ENCODE measurements around the gene FASN.

Gene FASN

DNA sequence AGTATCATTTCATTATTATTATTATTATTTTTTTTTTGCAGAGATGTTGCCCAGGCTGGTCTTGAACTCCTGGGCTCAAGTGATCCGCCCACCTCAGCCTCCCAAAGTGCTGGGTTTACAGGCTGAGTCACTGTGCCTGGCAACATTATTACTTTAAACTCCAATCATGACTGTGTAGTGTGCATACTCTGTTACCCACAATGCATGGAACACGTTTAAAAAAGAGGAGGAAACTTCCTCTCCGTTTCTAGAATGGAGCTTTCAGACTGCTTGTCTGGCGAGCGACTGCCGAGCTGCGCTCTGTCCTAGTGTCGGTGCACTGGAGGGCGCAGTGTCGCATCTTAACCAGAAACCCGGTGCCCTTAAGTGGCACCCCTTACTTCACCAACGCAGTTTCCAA, 22.1 kb upstream of the FASN start:
- Histone ChIP-seq H3K4me1 (ENCODE audit: low read length) (peaks cover 18% of the 10 kb centered on the region), H3F3A (ENCODE audit: insufficient read depth, low read length) (peaks cover 10% of the 10 kb centered on the region), H3K27me3 (replicated peaks; ENCODE audit: insufficient read depth, low read length) (no peaks in the 10 kb centered on the region), H3K4me2 (ENCODE audit: low read depth, low read length) (no peak overlapping the region), H3K9ac (ENCODE audit: low read length) (no peak overlapping the region), H3K79me2 (ENCODE audit: low read length) (no peaks in the 10 kb centered on the region), H2AFZ (ENCODE audit: low read length) (no peak overlapping the region), H3K4me3 (ENCODE audit: low read length) (no peak overlapping the region), H3K36me3 (replicated peaks; ENCODE audit: insufficient read depth, low read length) (no peaks in the 10 kb centered on the region), H3K27ac (ENCODE audit: low read length) (no peak overlapping the region), H3K9me2 (replicated peaks; ENCODE audit: insufficient read depth, low read length) (no peaks in the 10 kb centered on the region), H4K20me1 (ENCODE audit: insufficient read depth, low read length) (no peaks in the 10 kb centered on the region), H3K9me3 (replicated peaks; ENCODE audit: insufficient read depth, low read length) (no peaks in the 10 kb centered on the region)
- no peak for DNase-seq
- TF ChIP-seq EZH2 (optimal IDR thresholded peaks at IDR 0.05; ENCODE audit: low read depth, low read length): no peak
- TF ChIP-seq, protein P1, sequence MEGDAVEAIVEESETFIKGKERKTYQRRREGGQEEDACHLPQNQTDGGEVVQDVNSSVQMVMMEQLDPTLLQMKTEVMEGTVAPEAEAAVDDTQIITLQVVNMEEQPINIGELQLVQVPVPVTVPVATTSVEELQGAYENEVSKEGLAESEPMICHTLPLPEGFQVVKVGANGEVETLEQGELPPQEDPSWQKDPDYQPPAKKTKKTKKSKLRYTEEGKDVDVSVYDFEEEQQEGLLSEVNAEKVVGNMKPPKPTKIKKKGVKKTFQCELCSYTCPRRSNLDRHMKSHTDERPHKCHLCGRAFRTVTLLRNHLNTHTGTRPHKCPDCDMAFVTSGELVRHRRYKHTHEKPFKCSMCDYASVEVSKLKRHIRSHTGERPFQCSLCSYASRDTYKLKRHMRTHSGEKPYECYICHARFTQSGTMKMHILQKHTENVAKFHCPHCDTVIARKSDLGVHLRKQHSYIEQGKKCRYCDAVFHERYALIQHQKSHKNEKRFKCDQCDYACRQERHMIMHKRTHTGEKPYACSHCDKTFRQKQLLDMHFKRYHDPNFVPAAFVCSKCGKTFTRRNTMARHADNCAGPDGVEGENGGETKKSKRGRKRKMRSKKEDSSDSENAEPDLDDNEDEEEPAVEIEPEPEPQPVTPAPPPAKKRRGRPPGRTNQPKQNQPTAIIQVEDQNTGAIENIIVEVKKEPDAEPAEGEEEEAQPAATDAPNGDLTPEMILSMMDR (IDR thresholded peaks at IDR 0.05; ENCODE audit: low read length): no peak
- no peak for TF ChIP-seq EZH2phosphoT487 (IDR thresholded peaks at IDR 0.05; ENCODE audit: low read length)

DNA sequence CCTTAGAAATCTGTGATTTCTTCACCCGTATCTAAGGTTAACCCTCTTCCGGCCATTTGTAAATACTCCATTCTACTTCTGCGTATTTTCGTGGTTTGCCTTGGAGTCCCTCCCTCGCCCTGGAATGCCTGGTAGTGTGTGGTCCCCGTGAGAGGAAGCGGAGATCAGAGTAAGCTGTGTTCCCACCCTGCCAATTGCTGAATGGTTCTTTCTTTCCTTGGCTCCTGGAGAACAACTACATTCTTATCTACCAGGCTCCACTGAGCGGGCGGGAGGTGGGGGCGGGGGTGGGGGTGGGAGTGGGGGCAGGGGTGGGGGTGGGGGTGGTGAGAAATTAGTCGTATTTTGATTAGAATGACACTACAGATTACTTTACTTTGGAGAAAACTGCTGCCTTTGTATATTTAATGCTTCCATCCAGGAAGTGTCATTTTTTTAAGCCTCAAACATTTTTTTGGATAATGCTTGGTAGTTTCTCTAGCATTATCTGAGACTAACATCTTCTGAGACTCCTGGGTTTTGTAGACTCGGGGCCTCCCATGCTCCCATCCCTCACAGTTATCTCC, 20.9 kb upstream of the FASN start:
- no peak overlapping the region for H3K4me3 ChIP-seq (ENCODE audit: low read length)
- H3K79me2 ChIP-seq (ENCODE audit: low read length): no peaks in the 10 kb centered on the region
- peaks cover 10% of the 10 kb centered on the region for H3F3A ChIP-seq (ENCODE audit: insufficient read depth, low read length)
- peaks cover 18% of the 10 kb centered on the region for H3K4me1 ChIP-seq (ENCODE audit: low read length)
- no peaks in the 10 kb centered on the region for H3K9me2 ChIP-seq (replicated peaks; ENCODE audit: insufficient read depth, low read length)
- no peaks in the 10 kb centered on the region for H3K36me3 ChIP-seq (replicated peaks; ENCODE audit: insufficient read depth, low read length)
- no peak overlapping the region for H3K9ac ChIP-seq (ENCODE audit: low read length)
- no peak for TF ChIP-seq EZH2phosphoT487 (IDR thresholded peaks at IDR 0.05; ENCODE audit: low read length)
- TF ChIP-seq, protein P1 (IDR thresholded peaks at IDR 0.05; ENCODE audit: low read length): no peak
- TF ChIP-seq EZH2 (optimal IDR thresholded peaks at IDR 0.05; ENCODE audit: low read depth, low read length): no peak
- no peak overlapping the region for H3K27ac ChIP-seq (ENCODE audit: low read length)
- H3K9me3 ChIP-seq (replicated peaks; ENCODE audit: insufficient read depth, low read length): no peaks in the 10 kb centered on the region
- no peak for DNase-seq
- no peak overlapping the region for H2AFZ ChIP-seq (ENCODE audit: low read length)
- H3K4me2 ChIP-seq (ENCODE audit: low read depth, low read length): no peak overlapping the region
- no peaks in the 10 kb centered on the region for H3K27me3 ChIP-seq (replicated peaks; ENCODE audit: insufficient read depth, low read length)
- no peaks in the 10 kb centered on the region for H4K20me1 ChIP-seq (ENCODE audit: insufficient read depth, low read length)

DNA sequence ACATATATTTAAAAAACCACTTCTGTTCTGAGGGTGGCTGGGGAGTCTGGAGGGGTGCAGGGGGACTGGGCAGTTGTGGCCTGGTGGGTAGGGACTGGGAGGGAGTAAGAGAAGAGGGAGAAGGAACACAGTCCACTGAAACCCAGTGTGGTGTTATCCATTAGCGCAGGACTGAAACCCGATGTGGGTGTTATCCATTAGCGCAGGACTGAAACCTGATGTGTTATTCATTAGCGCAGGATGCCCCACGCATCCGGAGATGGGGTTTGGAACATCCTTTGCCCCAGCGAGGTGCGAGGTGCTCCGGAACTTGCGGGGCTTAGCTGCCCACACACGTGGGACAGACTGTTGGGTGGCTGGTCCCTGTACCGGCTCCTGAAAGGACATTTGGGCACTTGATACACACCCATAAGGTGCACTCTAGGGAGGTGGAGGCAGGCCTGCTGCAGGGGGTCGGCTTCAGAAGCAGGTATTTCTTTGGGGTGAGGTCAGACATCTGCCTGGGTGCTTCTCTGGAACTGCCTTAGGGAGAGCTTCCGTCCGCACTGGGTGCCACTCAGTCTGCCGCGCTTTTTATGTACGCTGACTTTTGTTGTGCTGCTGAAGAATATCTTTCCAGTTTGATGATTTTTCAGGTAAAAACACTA, 20.3 kb upstream of the FASN start:
- Histone ChIP-seq H3K79me2 (ENCODE audit: low read length) (no peaks in the 10 kb centered on the region), H3K27ac (ENCODE audit: low read length) (no peak overlapping the region), H3K4me1 (ENCODE audit: low read length) (peaks cover 18% of the 10 kb centered on the region), H3K9me3 (replicated peaks; ENCODE audit: insufficient read depth, low read length) (no peaks in the 10 kb centered on the region), H3F3A (ENCODE audit: insufficient read depth, low read length) (peaks cover 10% of the 10 kb centered on the region), H2AFZ (ENCODE audit: low read length) (no peak overlapping the region), H3K9me2 (replicated peaks; ENCODE audit: insufficient read depth, low read length) (no peaks in the 10 kb centered on the region), H3K36me3 (replicated peaks; ENCODE audit: insufficient read depth, low read length) (no peaks in the 10 kb centered on the region), H3K4me2 (ENCODE audit: low read depth, low read length) (no peak overlapping the region), H3K4me3 (ENCODE audit: low read length) (no peak overlapping the region), H3K9ac (ENCODE audit: low read length) (no peak overlapping the region), H4K20me1 (ENCODE audit: insufficient read depth, low read length) (no peaks in the 10 kb centered on the region), H3K27me3 (replicated peaks; ENCODE audit: insufficient read depth, low read length) (no peaks in the 10 kb centered on the region)
- TF ChIP-seq EZH2phosphoT487 (IDR thresholded peaks at IDR 0.05; ENCODE audit: low read length) (no peak), EZH2 (optimal IDR thresholded peaks at IDR 0.05; ENCODE audit: low read depth, low read length) (no peak)
- TF ChIP-seq, protein P1 (IDR thresholded peaks at IDR 0.05; ENCODE audit: low read length): no peak
- DNase-seq: no peak

Measured in MM.1S (cell line).